ENCODE results near the gene SEMA5A.

- TF ChIP-seq, protein P1, sequence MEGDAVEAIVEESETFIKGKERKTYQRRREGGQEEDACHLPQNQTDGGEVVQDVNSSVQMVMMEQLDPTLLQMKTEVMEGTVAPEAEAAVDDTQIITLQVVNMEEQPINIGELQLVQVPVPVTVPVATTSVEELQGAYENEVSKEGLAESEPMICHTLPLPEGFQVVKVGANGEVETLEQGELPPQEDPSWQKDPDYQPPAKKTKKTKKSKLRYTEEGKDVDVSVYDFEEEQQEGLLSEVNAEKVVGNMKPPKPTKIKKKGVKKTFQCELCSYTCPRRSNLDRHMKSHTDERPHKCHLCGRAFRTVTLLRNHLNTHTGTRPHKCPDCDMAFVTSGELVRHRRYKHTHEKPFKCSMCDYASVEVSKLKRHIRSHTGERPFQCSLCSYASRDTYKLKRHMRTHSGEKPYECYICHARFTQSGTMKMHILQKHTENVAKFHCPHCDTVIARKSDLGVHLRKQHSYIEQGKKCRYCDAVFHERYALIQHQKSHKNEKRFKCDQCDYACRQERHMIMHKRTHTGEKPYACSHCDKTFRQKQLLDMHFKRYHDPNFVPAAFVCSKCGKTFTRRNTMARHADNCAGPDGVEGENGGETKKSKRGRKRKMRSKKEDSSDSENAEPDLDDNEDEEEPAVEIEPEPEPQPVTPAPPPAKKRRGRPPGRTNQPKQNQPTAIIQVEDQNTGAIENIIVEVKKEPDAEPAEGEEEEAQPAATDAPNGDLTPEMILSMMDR (IDR thresholded peaks at IDR 0.05): no peak
- no peak for TF ChIP-seq POLR2A (IDR thresholded peaks at IDR 0.05)
Observed at GRCh38 chr5:9553561-9553960, 7.7 kb upstream of the SEMA5A start.
